ENCODE data around the gene MYBPH.

The MYBPH gene

DNA sequence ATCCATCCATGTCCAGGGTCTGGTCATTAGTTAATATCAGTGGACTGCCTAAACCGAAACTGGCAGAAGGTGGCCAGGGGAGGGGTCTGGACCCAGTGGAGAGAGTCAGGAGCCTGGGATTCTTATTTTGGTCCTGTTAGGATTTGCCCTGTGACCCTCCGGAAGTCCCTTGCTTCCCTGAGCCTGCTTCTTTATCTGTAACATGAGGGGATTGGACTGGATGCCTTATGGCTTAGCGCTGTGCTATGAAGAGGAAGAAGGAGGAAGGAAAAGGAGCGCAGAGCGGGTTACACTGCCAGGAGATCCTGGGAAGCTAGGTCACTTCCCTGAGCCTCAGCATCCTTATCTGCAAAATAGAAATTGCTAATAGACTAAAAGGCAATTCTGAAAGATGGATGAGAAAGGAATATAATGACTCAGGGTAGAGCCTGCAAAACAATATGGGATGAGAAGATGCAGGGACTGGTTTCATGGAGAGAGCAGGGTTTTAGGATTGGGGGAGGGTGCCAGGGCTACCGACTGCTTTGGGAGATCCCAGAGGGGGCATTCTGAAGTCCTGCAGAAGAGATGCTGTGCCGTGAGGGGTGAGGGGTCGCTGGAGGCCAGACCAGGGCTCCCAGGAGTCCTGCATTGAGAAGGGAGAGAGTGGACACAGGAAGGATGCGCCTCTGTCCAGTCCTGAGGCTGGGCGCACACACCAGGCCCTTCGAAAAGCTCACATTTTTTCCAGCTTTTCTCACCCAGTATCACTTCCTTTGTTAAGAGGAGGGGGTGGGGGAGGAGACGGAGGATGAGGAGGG lies 48.6 kb downstream of the MYBPH start:
- ChIA-PET CTCF (interaction anchor here (0.6 to 4.3 kb wide), 17 partner anchors 12 to 999 kb away, joined by 3 to 29 read pairs (median 4); no protein-coding TSS in a partner anchor), POLR2A (ENCODE audit: low non-redundant PET) (interaction anchor here (0.6 kb wide), 1 partner anchor 9 kb away, joined by 7 read pairs; no protein-coding TSS in a partner anchor)
- TF ChIP-seq, protein P1, sequence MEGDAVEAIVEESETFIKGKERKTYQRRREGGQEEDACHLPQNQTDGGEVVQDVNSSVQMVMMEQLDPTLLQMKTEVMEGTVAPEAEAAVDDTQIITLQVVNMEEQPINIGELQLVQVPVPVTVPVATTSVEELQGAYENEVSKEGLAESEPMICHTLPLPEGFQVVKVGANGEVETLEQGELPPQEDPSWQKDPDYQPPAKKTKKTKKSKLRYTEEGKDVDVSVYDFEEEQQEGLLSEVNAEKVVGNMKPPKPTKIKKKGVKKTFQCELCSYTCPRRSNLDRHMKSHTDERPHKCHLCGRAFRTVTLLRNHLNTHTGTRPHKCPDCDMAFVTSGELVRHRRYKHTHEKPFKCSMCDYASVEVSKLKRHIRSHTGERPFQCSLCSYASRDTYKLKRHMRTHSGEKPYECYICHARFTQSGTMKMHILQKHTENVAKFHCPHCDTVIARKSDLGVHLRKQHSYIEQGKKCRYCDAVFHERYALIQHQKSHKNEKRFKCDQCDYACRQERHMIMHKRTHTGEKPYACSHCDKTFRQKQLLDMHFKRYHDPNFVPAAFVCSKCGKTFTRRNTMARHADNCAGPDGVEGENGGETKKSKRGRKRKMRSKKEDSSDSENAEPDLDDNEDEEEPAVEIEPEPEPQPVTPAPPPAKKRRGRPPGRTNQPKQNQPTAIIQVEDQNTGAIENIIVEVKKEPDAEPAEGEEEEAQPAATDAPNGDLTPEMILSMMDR (conservative IDR thresholded peaks at IDR 0.05; ENCODE audit: low read depth): no peak
- DNase-seq (ENCODE audit: low spot score): no peak
- peak overlapping the region; percentile 18; the same call in 1 of the 2 replicates for H3K27ac ChIP-seq

- ChIA-PET POLR2A (ENCODE audit: low non-redundant PET) (no interaction called here), CTCF (interaction anchor here (0.7 to 2.5 kb wide), 13 partner anchors 9 to 1000 kb away, joined by 3 to 15 read pairs (median 3); no protein-coding TSS in a partner anchor)
- DNase-seq (ENCODE audit: low spot score): peak; percentile 46
- TF ChIP-seq, protein P1 (conservative IDR thresholded peaks at IDR 0.05; ENCODE audit: low read depth): peak; percentile 23
- H3K27ac ChIP-seq: no peak overlapping the region
These were observed 49.3 kb downstream of the MYBPH start for GRCh38 chr1:203126151-203126865.

DNA sequence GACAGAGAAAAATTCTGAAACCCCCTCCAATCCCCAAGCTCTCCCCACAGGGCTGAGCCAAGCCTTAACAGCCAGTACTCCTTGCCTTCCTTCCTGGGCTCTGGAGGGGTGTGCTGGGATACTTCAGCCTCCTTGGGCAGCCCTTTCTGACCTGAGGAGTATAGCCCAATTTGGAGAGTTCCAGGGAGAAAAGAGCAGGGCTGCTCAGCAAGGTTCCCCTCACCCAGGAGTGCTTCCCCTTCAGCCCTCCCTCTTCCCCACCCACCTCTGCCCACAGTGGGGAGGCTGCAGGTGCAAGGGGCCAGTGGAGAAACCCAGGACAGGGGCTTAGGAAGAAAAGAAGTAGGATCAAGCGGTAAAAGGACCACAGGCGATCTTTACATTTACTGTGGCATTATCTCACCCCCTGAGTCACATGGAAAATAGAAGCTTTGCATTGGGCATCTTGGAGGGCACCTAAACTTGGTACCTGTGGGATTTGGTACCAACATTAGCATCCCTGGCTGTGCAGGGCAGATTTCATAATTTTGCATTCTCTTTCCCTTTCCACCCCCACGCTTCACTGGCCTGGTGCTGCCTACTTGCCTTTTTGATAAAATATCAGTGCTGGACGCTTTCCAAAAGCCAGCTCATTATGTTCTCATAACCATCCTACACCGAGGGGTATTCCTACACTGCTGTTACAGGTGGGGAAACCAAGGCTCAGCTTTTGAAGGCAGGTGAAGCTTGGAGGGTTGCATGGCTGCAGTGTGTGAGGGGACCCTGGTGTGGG lies 50.9 kb downstream of the MYBPH start:
- ChIA-PET CTCF (interaction anchor here (0.8 to 2.5 kb wide), 2 partner anchors 40 to 85 kb away, joined by 3 to 15 read pairs; no protein-coding TSS in a partner anchor), POLR2A (ENCODE audit: low non-redundant PET) (no interaction called here)
- no peak overlapping the region for H3K27ac ChIP-seq
- DNase-seq (ENCODE audit: low spot score): peak; percentile 72
- TF ChIP-seq, protein P1 (conservative IDR thresholded peaks at IDR 0.05; ENCODE audit: low read depth): no peak

DNA sequence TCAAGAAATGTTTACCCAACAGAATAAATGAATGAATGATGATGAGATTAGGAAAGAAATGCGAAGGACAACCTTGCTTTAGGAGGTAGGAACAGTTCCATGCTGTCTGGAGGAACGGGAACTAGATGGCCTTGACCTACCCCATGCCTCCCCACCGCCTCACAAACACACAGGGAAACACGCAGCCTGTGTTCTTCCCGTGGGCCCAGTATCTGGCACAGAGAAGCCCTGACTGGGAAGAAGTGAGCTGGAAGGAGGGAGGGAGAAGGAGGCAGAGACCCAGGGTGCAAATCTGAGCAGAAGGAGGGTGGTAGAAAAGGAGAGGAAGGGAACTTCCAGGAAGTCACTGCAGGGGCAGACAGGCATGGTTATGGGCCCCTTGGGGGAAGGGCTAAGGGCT lies 51.6 kb downstream of the MYBPH start:
- CTCF ChIA-PET: no interaction called here
- TF ChIP-seq, protein P1 (conservative IDR thresholded peaks at IDR 0.05; ENCODE audit: low read depth): no peak
- POLR2A ChIA-PET (ENCODE audit: low non-redundant PET): no interaction called here
- no peak for DNase-seq (ENCODE audit: low spot score)
- H3K27ac ChIP-seq: no peak overlapping the region

DNA sequence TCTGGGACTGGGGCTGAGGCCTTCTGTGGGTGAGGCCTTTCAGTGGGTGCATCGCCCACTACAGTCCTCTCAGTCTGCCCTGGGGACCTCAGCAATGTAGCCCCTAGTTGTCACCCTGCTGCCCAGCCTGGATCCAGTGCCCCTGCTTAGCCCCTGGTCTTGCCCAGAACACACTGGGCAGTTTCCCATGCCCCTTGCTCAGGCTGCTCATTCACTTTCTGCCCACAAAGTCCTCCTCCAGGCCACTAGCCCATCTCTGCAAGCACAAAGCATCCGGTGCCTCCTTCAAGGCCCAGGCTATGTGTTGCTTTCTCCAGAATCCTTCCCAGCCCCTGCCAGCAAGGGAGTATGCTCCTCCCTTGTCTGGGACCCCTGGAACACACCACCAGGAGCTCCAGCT lies 53.5 kb downstream of the MYBPH start:
- ChIA-PET CTCF (interaction anchor here (0.6 to 2.8 kb wide), 3 partner anchors 50 to 463 kb away, joined by 4 to 18 read pairs (median 6); no protein-coding TSS in a partner anchor), POLR2A (ENCODE audit: low non-redundant PET) (no interaction called here)
- DNase-seq (ENCODE audit: low spot score): no peak
- TF ChIP-seq, protein P1 (conservative IDR thresholded peaks at IDR 0.05; ENCODE audit: low read depth): no peak
- H3K27ac ChIP-seq: no peak overlapping the region
